Measurements from ENCODE around the gene ADGRB3. TPM values are rescaled to one million over a fixed set of nuclear protein-coding genes. Genes with fewer than 3 reads are reported as not detected.

Gene ADGRB3
- total RNA-seq, 1 donor from 2014 or later: 2.4 TPM

- Mint-ChIP-seq H3K27ac (ENCODE audit: unreplicated experiment) (no peak overlapping the region), H3K4me1 (ENCODE audit: unreplicated experiment) (peaks cover 9% of the 10 kb centered on the region), H3K4me3 (ENCODE audit: unreplicated experiment) (no peak overlapping the region), H3K9me3 (ENCODE audit: unreplicated experiment) (no peaks in the 10 kb centered on the region), H3K27me3 (ENCODE audit: unreplicated experiment) (no peaks in the 10 kb centered on the region), H3K36me3 (ENCODE audit: low read depth, unreplicated experiment) (no peaks in the 10 kb centered on the region)
- TF ChIP-seq CTCF (IDR thresholded peaks at IDR 0.05; ENCODE audit: unreplicated experiment): no peak
- no peak for DNase-seq (ENCODE audit: low spot score)
These were observed 191.4 kb downstream of the ADGRB3 start for GRCh38 chr6:68826501-68826900.

GRCh38 chr6:68834551-68834950 lies 199.5 kb downstream of the ADGRB3 start:
- Mint-ChIP-seq H3K27me3 (ENCODE audit: unreplicated experiment) (peaks cover 2% of the 10 kb centered on the region), H3K36me3 (ENCODE audit: low read depth, unreplicated experiment) (no peaks in the 10 kb centered on the region), H3K4me3 (ENCODE audit: unreplicated experiment) (no peak overlapping the region), H3K27ac (ENCODE audit: unreplicated experiment) (no peak overlapping the region), H3K9me3 (ENCODE audit: unreplicated experiment) (no peaks in the 10 kb centered on the region), H3K4me1 (ENCODE audit: unreplicated experiment) (no peaks in the 10 kb centered on the region)
- no peak for DNase-seq (ENCODE audit: low spot score)
- TF ChIP-seq CTCF (IDR thresholded peaks at IDR 0.05; ENCODE audit: unreplicated experiment): no peak

- H3K4me3 Mint-ChIP-seq (ENCODE audit: unreplicated experiment): no peak overlapping the region
- DNase-seq (ENCODE audit: low spot score): no peak
- H3K27me3 Mint-ChIP-seq (ENCODE audit: unreplicated experiment): peaks cover 4% of the 10 kb centered on the region
- no peaks in the 10 kb centered on the region for H3K9me3 Mint-ChIP-seq (ENCODE audit: unreplicated experiment)
- no peak for TF ChIP-seq CTCF (IDR thresholded peaks at IDR 0.05; ENCODE audit: unreplicated experiment)
- no peak overlapping the region for H3K27ac Mint-ChIP-seq (ENCODE audit: unreplicated experiment)
- H3K36me3 Mint-ChIP-seq (ENCODE audit: low read depth, unreplicated experiment): no peaks in the 10 kb centered on the region
- H3K4me1 Mint-ChIP-seq (ENCODE audit: unreplicated experiment): no peaks in the 10 kb centered on the region
These were observed 203.5 kb downstream of the ADGRB3 start for GRCh38 chr6:68838571-68838970.

GRCh38 chr6:68852791-68853190 lies 217.7 kb downstream of the ADGRB3 start:
- DNase-seq (ENCODE audit: low spot score): no peak
- Mint-ChIP-seq H3K9me3 (ENCODE audit: unreplicated experiment) (peaks cover 10% of the 10 kb centered on the region), H3K27me3 (ENCODE audit: unreplicated experiment) (peaks cover 3% of the 10 kb centered on the region), H3K4me3 (ENCODE audit: unreplicated experiment) (no peak overlapping the region), H3K36me3 (ENCODE audit: low read depth, unreplicated experiment) (peaks cover 8% of the 10 kb centered on the region), H3K4me1 (ENCODE audit: unreplicated experiment) (no peaks in the 10 kb centered on the region), H3K27ac (ENCODE audit: unreplicated experiment) (no peak overlapping the region)
- no peak for TF ChIP-seq CTCF (IDR thresholded peaks at IDR 0.05; ENCODE audit: unreplicated experiment)

- no peak overlapping the region for H3K27ac Mint-ChIP-seq (ENCODE audit: unreplicated experiment)
- no peak for DNase-seq (ENCODE audit: low spot score)
- H3K4me3 Mint-ChIP-seq (ENCODE audit: unreplicated experiment): no peak overlapping the region
- peaks cover 24% of the 10 kb centered on the region for H3K9me3 Mint-ChIP-seq (ENCODE audit: unreplicated experiment)
- H3K27me3 Mint-ChIP-seq (ENCODE audit: unreplicated experiment): peaks cover 3% of the 10 kb centered on the region
- TF ChIP-seq CTCF (IDR thresholded peaks at IDR 0.05; ENCODE audit: unreplicated experiment): no peak
- peaks cover 20% of the 10 kb centered on the region for H3K36me3 Mint-ChIP-seq (ENCODE audit: low read depth, unreplicated experiment)
- no peaks in the 10 kb centered on the region for H3K4me1 Mint-ChIP-seq (ENCODE audit: unreplicated experiment)
These were observed 224.2 kb downstream of the ADGRB3 start for GRCh38 chr6:68859233-68859632.
